Measurements from ENCODE around the gene ENSA. TPM values are rescaled to one million over a fixed set of nuclear protein-coding genes. Genes with fewer than 3 reads are reported as not detected.
"Not testable (repeated sequence)": the region's sequence is repeated elsewhere in the genome, so short reads cannot be mapped to it uniquely, and the experiment has no call there.

Gene ENSA
- total RNA-seq, 4 donors from 2014 or later, result 110 to 212 (median 141) TPM

DNA sequence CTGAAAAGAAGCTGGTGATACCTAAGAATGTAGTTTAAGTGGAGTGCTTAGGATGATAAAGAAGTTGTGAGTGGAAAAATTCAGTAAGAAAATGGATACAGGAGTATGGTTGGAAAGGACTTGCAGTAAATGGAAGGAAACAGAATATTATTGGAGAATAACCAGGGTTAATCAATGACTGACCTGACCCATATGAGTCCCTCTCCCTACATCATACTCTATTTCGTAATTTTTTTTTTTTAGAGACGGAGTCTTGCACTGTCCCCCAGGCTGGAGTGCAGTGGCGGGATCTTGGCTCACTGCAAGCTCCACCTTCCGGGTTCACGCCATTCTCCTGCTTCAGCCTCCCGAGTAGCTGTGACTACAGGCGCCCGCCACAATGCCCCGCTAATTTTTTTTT, 33.4 kb upstream of the ENSA start:
- H3K4me3 ChIP-seq, result no peak overlapping the region
- WGBS, result 98% methylated on average over 9 of the region's 9 CpGs
- no peaks in the 10 kb centered on the region for H3K4me1 ChIP-seq
- no peak for DNase-seq (ENCODE audit: extremely low spot score)
- no peaks in the 10 kb centered on the region for H3K9me3 ChIP-seq
- no peak overlapping the region for H3K27ac ChIP-seq (replicated peaks in 1 of 4)
- H3K36me3 ChIP-seq, result peaks cover 8 to 56% (median 44%) of the 10 kb centered on the region in 4 donors
- intact Hi-C loops (cut with DNase I), result no loop called here
- H3K27me3 ChIP-seq, result no peaks in the 10 kb centered on the region
- TF ChIP-seq POLR2A (IDR thresholded peaks at IDR 0.05; ENCODE audit: low read depth) (no peak), EP300 (IDR thresholded peaks at IDR 0.05) (no peak), POLR2AphosphoS5 (IDR thresholded peaks at IDR 0.05) (no peak)
- TF ChIP-seq, protein P1, sequence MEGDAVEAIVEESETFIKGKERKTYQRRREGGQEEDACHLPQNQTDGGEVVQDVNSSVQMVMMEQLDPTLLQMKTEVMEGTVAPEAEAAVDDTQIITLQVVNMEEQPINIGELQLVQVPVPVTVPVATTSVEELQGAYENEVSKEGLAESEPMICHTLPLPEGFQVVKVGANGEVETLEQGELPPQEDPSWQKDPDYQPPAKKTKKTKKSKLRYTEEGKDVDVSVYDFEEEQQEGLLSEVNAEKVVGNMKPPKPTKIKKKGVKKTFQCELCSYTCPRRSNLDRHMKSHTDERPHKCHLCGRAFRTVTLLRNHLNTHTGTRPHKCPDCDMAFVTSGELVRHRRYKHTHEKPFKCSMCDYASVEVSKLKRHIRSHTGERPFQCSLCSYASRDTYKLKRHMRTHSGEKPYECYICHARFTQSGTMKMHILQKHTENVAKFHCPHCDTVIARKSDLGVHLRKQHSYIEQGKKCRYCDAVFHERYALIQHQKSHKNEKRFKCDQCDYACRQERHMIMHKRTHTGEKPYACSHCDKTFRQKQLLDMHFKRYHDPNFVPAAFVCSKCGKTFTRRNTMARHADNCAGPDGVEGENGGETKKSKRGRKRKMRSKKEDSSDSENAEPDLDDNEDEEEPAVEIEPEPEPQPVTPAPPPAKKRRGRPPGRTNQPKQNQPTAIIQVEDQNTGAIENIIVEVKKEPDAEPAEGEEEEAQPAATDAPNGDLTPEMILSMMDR (IDR thresholded peaks at IDR 0.05), result no peak

DNA sequence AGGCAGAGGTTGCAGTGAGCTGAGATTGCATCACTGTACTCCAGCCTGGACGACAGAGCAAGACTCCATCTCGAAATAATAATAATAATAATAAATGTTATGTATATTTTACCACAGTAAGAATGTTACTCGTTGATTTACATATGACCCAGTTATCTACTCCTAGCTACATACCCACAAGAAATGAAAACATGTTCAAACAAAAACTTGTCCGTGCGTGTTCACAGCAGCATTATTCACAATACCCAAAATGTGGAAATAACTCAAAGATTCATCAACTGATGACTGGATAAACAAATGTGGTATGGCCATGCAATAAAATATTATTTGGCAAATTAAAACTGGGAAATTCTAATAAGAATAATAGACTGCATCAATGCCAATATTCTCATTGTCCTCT, 31.7 kb upstream of the ENSA start:
- Histone ChIP-seq H3K27ac (replicated peaks in 1 of 4) (no peak overlapping the region), H3K4me3 (no peak overlapping the region), H3K27me3 (no peaks in the 10 kb centered on the region), H3K9me3 (no peaks in the 10 kb centered on the region), H3K36me3 (peaks cover 8 to 66% (median 45%) of the 10 kb centered on the region in 4 donors), H3K4me1 (no peaks in the 10 kb centered on the region)
- no peak for TF ChIP-seq POLR2AphosphoS5 (IDR thresholded peaks at IDR 0.05)
- no peak for TF ChIP-seq POLR2A (IDR thresholded peaks at IDR 0.05; ENCODE audit: low read depth)
- no peak for TF ChIP-seq EP300 (IDR thresholded peaks at IDR 0.05)
- TF ChIP-seq, protein P1 (IDR thresholded peaks at IDR 0.05), result no peak
- intact Hi-C loops (cut with DNase I), result no loop called here
- no peak for DNase-seq (ENCODE audit: extremely low spot score)
- 94% methylated on average over 5 of the region's 5 CpGs for WGBS

DNA sequence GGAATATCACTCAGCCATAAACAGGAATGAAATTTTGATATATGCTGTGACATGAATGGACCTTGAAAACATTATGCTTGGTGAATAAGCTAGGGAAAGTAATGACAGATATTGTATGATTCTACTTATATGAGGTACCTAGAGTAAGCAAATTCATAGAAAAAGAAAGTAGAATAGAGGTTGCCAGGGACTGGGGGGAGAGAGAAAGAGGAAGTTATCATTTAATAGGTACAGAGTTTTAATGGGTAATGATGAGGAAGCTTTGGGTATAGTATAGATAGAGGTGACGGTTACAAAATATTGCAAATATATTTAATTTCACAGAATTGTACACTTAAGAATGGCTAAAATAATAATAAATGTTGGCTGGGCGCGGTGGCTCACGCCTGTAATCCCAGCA, 31.2 kb upstream of the ENSA start:
- H3K36me3 ChIP-seq, result peaks cover 8 to 69% (median 45%) of the 10 kb centered on the region in 4 donors
- H3K4me3 ChIP-seq, result no peak overlapping the region
- H3K27ac ChIP-seq (replicated peaks in 1 of 4), result no peak overlapping the region
- intact Hi-C loops (cut with DNase I), result no loop called here
- no peaks in the 10 kb centered on the region for H3K27me3 ChIP-seq
- H3K9me3 ChIP-seq, result no peaks in the 10 kb centered on the region
- TF ChIP-seq POLR2AphosphoS5 (IDR thresholded peaks at IDR 0.05) (no peak), POLR2A (IDR thresholded peaks at IDR 0.05; ENCODE audit: low read depth) (no peak), EP300 (IDR thresholded peaks at IDR 0.05) (no peak)
- TF ChIP-seq, protein P1 (IDR thresholded peaks at IDR 0.05), result no peak
- DNase-seq (ENCODE audit: extremely low spot score), result no peak
- H3K4me1 ChIP-seq, result no peaks in the 10 kb centered on the region
- WGBS, result 98% methylated on average over 4 of the region's 4 CpGs

DNA sequence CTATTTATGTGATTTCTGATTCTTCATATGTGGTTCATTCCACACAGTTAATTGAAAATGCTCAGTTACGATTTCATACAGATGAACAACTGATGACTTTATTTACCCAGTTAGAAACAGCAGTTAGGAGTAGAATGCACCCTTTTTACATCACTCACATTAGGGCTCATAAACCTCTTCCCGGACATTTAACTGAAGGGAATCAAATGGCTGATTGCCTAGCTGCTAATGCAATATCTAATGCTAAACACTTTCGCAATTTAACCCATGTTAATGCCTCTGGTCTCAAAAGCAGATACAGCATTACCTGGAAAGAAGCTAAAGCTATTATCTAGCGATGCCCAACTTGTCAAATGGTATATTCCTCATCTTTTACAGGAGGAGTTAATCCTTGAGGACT, 27.7 kb upstream of the ENSA start:
- H3K4me3 ChIP-seq; H3K27me3 ChIP-seq; DNase-seq (ENCODE audit: extremely low spot score); intact Hi-C loops (cut with DNase I); H3K27ac ChIP-seq (replicated peaks in 1 of 4); H3K9me3 ChIP-seq; H3K4me1 ChIP-seq: not testable (repeated sequence)
- H3K36me3 ChIP-seq, result peaks cover 7 to 65% (median 43%) of the 10 kb centered on the region in 4 donors
- 94% methylated on average over 4 of the region's 4 CpGs for WGBS

DNA sequence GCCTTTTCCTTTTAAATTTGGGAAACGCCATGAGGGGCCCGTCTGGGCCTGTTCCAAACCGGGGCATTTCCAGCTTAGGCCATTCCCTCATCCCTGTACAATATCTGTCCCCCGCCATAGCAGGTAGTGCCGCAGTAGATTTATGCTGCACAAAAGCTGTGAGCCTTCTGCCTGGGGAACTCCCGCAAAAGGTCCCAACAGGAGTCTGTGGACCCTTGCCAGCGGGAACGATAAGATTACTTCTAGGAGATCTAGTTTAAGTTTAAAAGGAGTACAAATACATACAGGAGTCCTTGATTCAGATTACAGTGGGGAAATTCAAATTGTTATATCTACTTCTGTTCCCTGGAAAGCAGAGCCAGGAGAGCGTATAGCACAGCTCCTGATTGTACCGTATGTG, 25.2 kb upstream of the ENSA start:
- H3K27me3 ChIP-seq; H3K9me3 ChIP-seq; DNase-seq (ENCODE audit: extremely low spot score); intact Hi-C loops (cut with DNase I); H3K27ac ChIP-seq (replicated peaks in 1 of 4); H3K4me3 ChIP-seq: not testable (repeated sequence)
- H3K36me3 ChIP-seq, result peaks cover 0 to 56% (median 22%) of the 10 kb centered on the region in 4 donors
- H3K4me1 ChIP-seq, result peaks cover 0 to 12% (median 2%) of the 10 kb centered on the region in 4 donors
- WGBS, result 92% methylated on average over 10 of the region's 10 CpGs

DNA sequence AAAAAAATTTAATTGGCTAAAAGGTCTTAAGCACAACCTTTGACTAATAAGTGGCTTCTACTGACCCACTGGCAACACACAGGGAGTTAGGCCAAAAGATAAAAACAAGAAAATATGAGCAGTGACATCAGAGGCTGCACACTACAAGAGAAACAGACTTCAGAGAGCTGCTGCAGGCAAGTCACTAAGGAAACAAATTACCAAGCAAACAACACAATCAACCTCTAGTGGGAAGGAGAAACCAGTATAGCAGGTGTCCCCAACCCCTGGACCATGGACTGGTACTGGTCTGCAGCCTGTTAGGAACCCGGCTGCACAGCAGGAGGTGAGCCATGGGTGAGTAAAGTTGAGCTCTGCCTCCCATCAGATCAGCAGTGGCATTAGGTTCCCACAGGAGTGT, 20.8 kb upstream of the ENSA start:
- Histone ChIP-seq H3K4me3 (no peak overlapping the region), H3K27me3 (no peaks in the 10 kb centered on the region), H3K4me1 (peaks cover 0 to 16% (median 2%) of the 10 kb centered on the region in 4 donors), H3K27ac (replicated peaks in 1 of 4) (no peak overlapping the region), H3K36me3 (peaks cover 14 to 65% (median 40%) of the 10 kb centered on the region in 4 donors), H3K9me3 (no peaks in the 10 kb centered on the region)
- DNase-seq (ENCODE audit: extremely low spot score), result no peak
- TF ChIP-seq, protein P1 (IDR thresholded peaks at IDR 0.05), result no peak
- TF ChIP-seq POLR2A (IDR thresholded peaks at IDR 0.05; ENCODE audit: low read depth), result no peak
- TF ChIP-seq EP300 (IDR thresholded peaks at IDR 0.05), result no peak
- 86% methylated on average over 1 of the region's 1 CpG for WGBS
- intact Hi-C loops (cut with DNase I), result no loop called here

All from esophagus muscularis mucosa (tissue), 4 donors.